H1 (cell line): ENCODE data around the gene MEGF11. TPM values are rescaled to one million over a fixed set of nuclear protein-coding genes. Genes with fewer than 3 reads are reported as not detected.

Experiments used
- CTCF ChIA-PET: fragments of 300-600 bp; sonication (Branson Sonifier 250); formaldehyde crosslinking; loops from one replicate; lab custom pipeline; 2021; ENCODE audit not compliant: partially characterized antibody; lab: Charles Lee
- POLR2A ChIA-PET: fragments of 300-600 bp; sonication (Branson Sonifier 250); formaldehyde crosslinking; loops from one replicate; lab custom pipeline; 2021; ENCODE audit warnings: inconsistent platforms; ENCODE audit not compliant: partially characterized antibody; lab: Charles Lee
- DNase-seq, 2 experiments: peaks; one replicate each; pipeline versions ENCODE4 v3.0.0 to v3.0.0-alpha.2; 2010 to 2022; ENCODE audit warnings: low spot score in 2 of 2, low read depth in 1 of 2, mixed read lengths in 1 of 2
- FAIRE-seq: peaks from 2 replicates; lab custom pipeline; 2011; peaks lifted over from hg19 to GRCh38; lab: Jason Lieb, UNC
- H2AFZ ChIP-seq: 2 replicates; pipeline ENCODE4 v1.8.1; 2012; ENCODE audit warnings: low read length, inconsistent platforms
- H2AK5ac ChIP-seq: 2 replicates; pipeline ENCODE4 v1.6.1; 2013; ENCODE audit warnings: low read depth, low read length
- H2BK120ac ChIP-seq: replicated peaks from 2 replicates; pipeline ENCODE3; 2013; ENCODE audit warnings: low read depth, low read length, inconsistent platforms
- H2BK12ac ChIP-seq: 2 replicates; pipeline ENCODE4 v1.6.1; 2013; ENCODE audit warnings: low read depth, low read length
- H2BK15ac ChIP-seq: 2 replicates; pipeline ENCODE4 v1.6.1; 2013; ENCODE audit warnings: low read length
- H2BK20ac ChIP-seq: 2 replicates; pipeline ENCODE4 v1.6.1; 2013; ENCODE audit warnings: low read length
- H2BK5ac ChIP-seq: 2 replicates; pipeline ENCODE4 v1.6.1; 2013; ENCODE audit warnings: low read depth, low read length
- H3K14ac ChIP-seq: 2 replicates; pipeline ENCODE4 v1.6.1; 2013; ENCODE audit warnings: inconsistent platforms; ENCODE audit not compliant: insufficient read length
- H3K18ac ChIP-seq: 2 replicates; pipeline ENCODE4 v1.6.1; 2013; ENCODE audit warnings: low read length; ENCODE audit errors: extremely low read depth
- H3K23ac ChIP-seq: 2 replicates; pipeline ENCODE4 v1.6.1; 2013; ENCODE audit warnings: inconsistent platforms; ENCODE audit not compliant: insufficient read length
- H3K23me2 ChIP-seq: 2 replicates; pipeline ENCODE4 v1.6.1; 2013; ENCODE audit warnings: low read depth, low read length
- H3K27ac ChIP-seq: 2 replicates; pipeline ENCODE4 v1.6.1; 2011; ENCODE audit warnings: low read depth, low read length, inconsistent platforms
- H3K27me3 ChIP-seq, 4 experiments: replicated peaks in 1 of 4; 1 replicate in 1 of 4; 2 replicates in 3 of 4; pipeline versions ENCODE4 v1.6.1 to v1.8.1; 2011 to 2013; ENCODE audit warnings: low read length in 3 of 4, mild to moderate bottlenecking in 3 of 4, inconsistent platforms in 2 of 4, mixed read lengths in 2 of 4, moderate library complexity in 1 of 4; ENCODE audit not compliant: control insufficient read depth in 3 of 4, insufficient read depth in 3 of 4; ENCODE audit errors: extremely low read depth in 1 of 4
- H3K36me3 ChIP-seq, 4 experiments: 2 replicates each; pipeline versions ENCODE4 v1.6.1 to v1.8.1; 2011 to 2013; ENCODE audit warnings: mild to moderate bottlenecking in 4 of 4, low read length in 3 of 4, moderate library complexity in 2 of 4, control low read depth in 1 of 4, inconsistent platforms in 1 of 4; ENCODE audit not compliant: insufficient read depth in 4 of 4, control insufficient read depth in 2 of 4
- H3K4ac ChIP-seq: replicated peaks from 2 replicates; pipeline ENCODE3; 2013; ENCODE audit warnings: low read length, low read depth, mixed read lengths, inconsistent platforms; ENCODE audit not compliant: insufficient read length
- H3K4me1 ChIP-seq, 4 experiments: replicated peaks in 1 of 4; 1 replicate in 1 of 4; 2 replicates in 3 of 4; pipeline versions ENCODE4 v1.6.1 to v1.8.1; 2011 to 2013; ENCODE audit warnings: low read length in 3 of 4, inconsistent platforms in 2 of 4, mixed read lengths in 1 of 4; ENCODE audit not compliant: insufficient read depth in 4 of 4, control insufficient read depth in 3 of 4
- H3K4me2 ChIP-seq, 2 experiments: 2 replicates each; pipeline versions ENCODE4 v1.6.1 to v1.8.1; 2011 to 2013; ENCODE audit warnings: low read depth in 2 of 2, low read length in 2 of 2, control low read depth in 1 of 2, inconsistent platforms in 1 of 2, mild to moderate bottlenecking in 1 of 2; ENCODE audit not compliant: insufficient read depth in 1 of 2
- H3K4me3 ChIP-seq, 4 experiments: fragments of 200-600, 300-600 bp in 1 of 4; sonication (generic), shearing (Covaris generic), sonication (Bioruptor Twin) in 1 of 4; 2 replicates each; pipeline versions ENCODE4 v1.5.1 to v1.8.1; 2011 to 2016; ENCODE audit warnings: low read length in 4 of 4, low read depth in 3 of 4, control low read depth in 2 of 4, inconsistent platforms in 2 of 4, mild to moderate bottlenecking in 2 of 4, mixed read lengths in 1 of 4, moderate library complexity in 1 of 4; ENCODE audit not compliant: insufficient read depth in 2 of 4; ENCODE audit errors: extremely low read depth in 1 of 4
- H3K56ac ChIP-seq: replicated peaks from 2 replicates; pipeline ENCODE3; 2013; ENCODE audit warnings: low read depth, mild to moderate bottlenecking, mixed read lengths, low read length, inconsistent platforms; ENCODE audit not compliant: insufficient read length
- H3K79me1 ChIP-seq: 2 replicates; pipeline ENCODE4 v1.6.1; 2013; ENCODE audit warnings: low read depth, low read length, control low read depth
- H3K79me2 ChIP-seq, 2 experiments: 2 replicates each; pipeline versions ENCODE4 v1.6.1 to v1.8.1; 2012 to 2013; ENCODE audit warnings: low read length in 2 of 2, mild to moderate bottlenecking in 2 of 2, inconsistent platforms in 1 of 2; ENCODE audit not compliant: insufficient read depth in 2 of 2, control insufficient read depth in 1 of 2
- H3K9ac ChIP-seq, 4 experiments: replicated peaks in 1 of 4; 1 replicate in 1 of 4; 2 replicates in 3 of 4; pipeline versions ENCODE4 v1.6.1 to v1.8.1; 2011 to 2013; ENCODE audit warnings: low read depth in 3 of 4, low read length in 3 of 4, control low read depth in 2 of 4, mild to moderate bottlenecking in 2 of 4, moderate library complexity in 2 of 4, inconsistent platforms in 1 of 4; ENCODE audit errors: extremely low read depth in 1 of 4
- H3K9me3 ChIP-seq, 2 experiments: 2 replicates each; pipeline versions ENCODE4 v1.6.1 to v1.8.1; 2012 to 2013; ENCODE audit warnings: mild to moderate bottlenecking in 2 of 2, moderate library complexity in 2 of 2, control low read depth in 1 of 2, inconsistent platforms in 1 of 2, low read depth in 1 of 2, low read length in 1 of 2, mixed read lengths in 1 of 2; ENCODE audit not compliant: insufficient read depth in 2 of 2
- H4K20me1 ChIP-seq, 2 experiments: replicated peaks in 1 of 2; 2 replicates each; pipeline versions ENCODE3 to v1.8.1; 2011 to 2013; ENCODE audit warnings: inconsistent platforms in 2 of 2, low read length in 2 of 2, mild to moderate bottlenecking in 1 of 2; ENCODE audit not compliant: insufficient read depth in 2 of 2, control insufficient read depth in 1 of 2
- H4K5ac ChIP-seq: 2 replicates; pipeline ENCODE4 v1.6.1; 2013; ENCODE audit warnings: low read length, low read depth, mixed read lengths, inconsistent platforms; ENCODE audit not compliant: insufficient read length
- H4K8ac ChIP-seq: 2 replicates; pipeline ENCODE4 v1.8.0; 2013; ENCODE audit warnings: mild to moderate bottlenecking, moderate library complexity, low read length, inconsistent platforms; ENCODE audit not compliant: insufficient read depth; ENCODE audit errors: extremely low read depth
- H4K91ac ChIP-seq: replicated peaks from 2 replicates; pipeline ENCODE3; 2013; ENCODE audit warnings: low read length, mixed read lengths, inconsistent platforms; ENCODE audit not compliant: insufficient read length
- ASH2L ChIP-seq: fragments of 200-600, 300-600 bp; sonication (generic); IDR thresholded peaks from one replicate; pipeline ENCODE4 v1.7.1; 2017; ENCODE audit warnings: low read length
- ATF3 ChIP-seq: IDR thresholded peaks from 2 replicates; pipeline ENCODE4 v1.6.1; 2011; ENCODE audit warnings: low read depth, mild to moderate bottlenecking, low read length; ENCODE audit not compliant: insufficient read depth
- CBX5 ChIP-seq: fragments of 300-800, 300-1000 bp; sonication (generic); IDR thresholded peaks from 2 replicates; pipeline ENCODE4 v1.7.1; 2016; ENCODE audit warnings: antibody characterized with exemption, low read length, low read depth
- KDM1A ChIP-seq: fragments of 200-600, 300-600 bp; sonication (generic); IDR thresholded peaks from 2 replicates; pipeline ENCODE4 v1.7.1; 2016; ENCODE audit warnings: mild to moderate bottlenecking, low read length, borderline replicate concordance
- POU5F1 ChIP-seq: IDR thresholded peaks from 2 replicates; pipeline ENCODE4 v1.6.1; 2011; ENCODE audit warnings: low read depth, mild to moderate bottlenecking, low read length, moderate library complexity
- SIRT6 ChIP-seq: IDR thresholded peaks from one replicate; pipeline ENCODE4 v1.7.1; 2012; ENCODE audit warnings: low read length, inconsistent platforms
- SIX5 ChIP-seq: IDR thresholded peaks from 2 replicates; pipeline ENCODE4 v1.6.1; 2011; ENCODE audit warnings: mild to moderate bottlenecking, low read depth, low read length
- SP1 ChIP-seq: IDR thresholded peaks from 2 replicates; pipeline ENCODE4 v1.6.1; 2011; ENCODE audit warnings: low read depth, low read length
- SRF ChIP-seq: IDR thresholded peaks from 2 replicates; pipeline ENCODE4 v1.6.1; 2011; ENCODE audit warnings: mild to moderate bottlenecking, low read depth, low read length, moderate library complexity
- TCF12 ChIP-seq: IDR thresholded peaks from 2 replicates; pipeline ENCODE4 v1.6.1; 2011; ENCODE audit warnings: low read depth, mild to moderate bottlenecking, low read length
- WGBS, 2 experiments: shearing (Covaris generic) in 1 of 2; methylation state at CpG; one replicate each; pipeline versions ENCODE4 v1.1.6 to v1.1.7; 2013 to 2015; ENCODE audit warnings: low lambda C conversion rate in 2 of 2, mixed read lengths in 2 of 2, inconsistent platforms in 1 of 2, low coverage in 1 of 2, missing lambda C conversion rate in 1 of 2; ENCODE audit not compliant: insufficient replicate concordance in 2 of 2, insufficient coverage in 1 of 2, insufficient read length in 1 of 2; ENCODE audit errors: extremely low coverage in 1 of 2, missing lambda C conversion rate in 1 of 2; 5-methylcytosine and 5-hydroxymethylcytosine counted together
- polyA plus RNA-seq, 7 experiments: library from polyadenylated mRNA; depleted of rRNA in 3 of 7; stranded (reverse) in 5 of 7; unstranded in 2 of 7; fragments of >200 nt in 5 of 7; fragments of 200-250 nt in 2 of 7; gene quantifications; 1 replicate in 5 of 7; 2 replicates in 1 of 7; 4 replicates in 1 of 7; pipeline versions ENCODE4 v1.2.1 to v1.2.3, GENCODE V29; 2011 to 2013; ENCODE audit warnings: missing spikeins in 2 of 7, mixed read lengths in 2 of 7
- total RNA-seq: library from RNA; stranded (reverse); fragmentation: NEBNext Ultra II Directional; extraction: Animal tissue kit (Norgen Biotek cat#: 25700); gene quantifications from 2 replicates; pipeline ENCODE4 v1.2.1, GENCODE V29; 2021
- TF ChIP-seq, protein P1 (sequence below): IDR thresholded peaks from 2 replicates; pipeline ENCODE4 v1.6.1; 2011; ENCODE audit warnings: low read length, improper control_type of control experiment

Gene MEGF11
- total and polyA plus RNA-seq, 2 of the 8 experiments (the other 6 are each of a cell fraction or from before 2014, with no cell fraction given): 4.4 to 4.8 TPM

GRCh38 chr15:66017792-66018487, 235.6 kb downstream of the MEGF11 start:
- H2BK12ac ChIP-seq: peak overlapping the region; percentile 75; the same call in 1 of the 2 replicates
- no peak overlapping the region for H3K18ac ChIP-seq
- H2BK15ac ChIP-seq: 0 out of 2 replicates have a peak overlapping the region, but pooled peaks have one; percentile 84
- H4K5ac ChIP-seq: no peak overlapping the region
- no peak overlapping the region for H3K4me3 ChIP-seq
- H3K4me1 ChIP-seq: peaks cover 0 to 6% (median 3%) of the 10 kb centered on the region in 4 experiments; a peak in 4 of 7 replicates
- H2BK5ac ChIP-seq: no peak overlapping the region; the same call in 1 of the 2 replicates
- no peak overlapping the region for H3K27ac ChIP-seq
- H3K4me2 ChIP-seq: no peak overlapping the region
- no peak overlapping the region for H2BK120ac ChIP-seq
- no peak overlapping the region for H3K14ac ChIP-seq
- no peaks in the 10 kb centered on the region for H4K20me1 ChIP-seq
- H3K79me2 ChIP-seq: no peaks in the 10 kb centered on the region
- no peaks in the 10 kb centered on the region for H3K36me3 ChIP-seq
- H4K91ac ChIP-seq: peak overlapping the region; percentile 45
- H2BK20ac ChIP-seq: peak overlapping the region; percentile 76; the same call in 1 of the 2 replicates
- WGBS, 2 experiments: 83% methylated on average over 10 of the region's 10 CpGs; no CpG with 5 or more reads in 1 of the 2 experiments
- H3K56ac ChIP-seq: no peak overlapping the region
- no peaks in the 10 kb centered on the region for H3K9me3 ChIP-seq
- no peaks in the 10 kb centered on the region for H3K27me3 ChIP-seq
- no peak overlapping the region for H2AK5ac ChIP-seq
- FAIRE-seq (no peak), DNase-seq (no peak)
- no peak overlapping the region for H3K9ac ChIP-seq
- no peak overlapping the region for H4K8ac ChIP-seq
- no peaks in the 10 kb centered on the region for H3K23me2 ChIP-seq
- no peak overlapping the region for H2AFZ ChIP-seq
- H3K79me1 ChIP-seq: no peaks in the 10 kb centered on the region
- ChIA-PET POLR2A (no interaction called here), CTCF (interaction anchor here (1.0 to 1.5 kb wide), 4 partner anchors 9 to 72 kb away, joined by 3 to 4 read pairs (median 4); no protein-coding TSS in a partner anchor)
- no peak overlapping the region for H3K23ac ChIP-seq
- H3K4ac ChIP-seq: no peak overlapping the region
- TF ChIP-seq, protein P1, sequence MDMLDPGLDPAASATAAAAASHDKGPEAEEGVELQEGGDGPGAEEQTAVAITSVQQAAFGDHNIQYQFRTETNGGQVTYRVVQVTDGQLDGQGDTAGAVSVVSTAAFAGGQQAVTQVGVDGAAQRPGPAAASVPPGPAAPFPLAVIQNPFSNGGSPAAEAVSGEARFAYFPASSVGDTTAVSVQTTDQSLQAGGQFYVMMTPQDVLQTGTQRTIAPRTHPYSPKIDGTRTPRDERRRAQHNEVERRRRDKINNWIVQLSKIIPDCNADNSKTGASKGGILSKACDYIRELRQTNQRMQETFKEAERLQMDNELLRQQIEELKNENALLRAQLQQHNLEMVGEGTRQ: no peak
- no peak for TF ChIP-seq SIRT6
- TF ChIP-seq KDM1A: no peak
- TF ChIP-seq SRF: no peak
- no peak for TF ChIP-seq TCF12
- no peak for TF ChIP-seq SP1
- TF ChIP-seq ASH2L: no peak
- TF ChIP-seq CBX5: no peak
- no peak for TF ChIP-seq SIX5
- TF ChIP-seq POU5F1: no peak
- TF ChIP-seq ATF3: no peak
